Nephron (organoid): ENCODE results near the gene ALKBH7.
A peak's percentile ranks its signal among the peaks of the same experiment; 100 is the strongest.
"Not testable (repeated sequence)": the region's sequence is repeated elsewhere in the genome, so short reads cannot be mapped to it uniquely, and the experiment has no call there.

Experiments
- H3K27ac Mint-ChIP-seq, 3 experiments: 2 replicates each; pipeline ENCODE4 v1.8.0; 2020; ENCODE audit warnings: mixed read lengths in 3 of 3, mild to moderate bottlenecking in 2 of 3, moderate library complexity in 1 of 3
- H3K27me3 Mint-ChIP-seq: 2 replicates; pipeline ENCODE4 v1.8.0; 2021; ENCODE audit warnings: low read depth, mild to moderate bottlenecking, moderate library complexity, mixed read lengths
- H3K36me3 Mint-ChIP-seq: 2 replicates; pipeline ENCODE4 v1.8.0; 2020; ENCODE audit warnings: low read depth, mixed read lengths
- H3K4me1 Mint-ChIP-seq: 2 replicates; pipeline ENCODE4 v1.8.0; 2020; ENCODE audit warnings: mixed read lengths
- H3K4me3 Mint-ChIP-seq, 3 experiments: 2 replicates each; pipeline ENCODE4 v1.8.0; 2020; ENCODE audit warnings: mild to moderate bottlenecking in 3 of 3, mixed read lengths in 3 of 3, moderate library complexity in 2 of 3
- H3K9me3 Mint-ChIP-seq: 2 replicates; pipeline ENCODE4 v1.8.0; 2020; ENCODE audit warnings: mixed read lengths
- CTCF ChIP-seq, 3 experiments: fragments of 200-600 bp; sonication (generic); IDR thresholded peaks; one replicate each; pipeline ENCODE4 v1.5.0; 2021; ENCODE audit warnings: antibody characterized with exemption in 3 of 3; ENCODE audit not compliant: unreplicated experiment in 3 of 3

ALKBH7 gene

GRCh38 chr19:6392221-6393073, 19.9 kb downstream of the ALKBH7 start:
- Mint-ChIP-seq H3K4me1 (peaks cover 25% of the 10 kb centered on the region), H3K27me3 (no peaks in the 10 kb centered on the region), H3K9me3 (no peaks in the 10 kb centered on the region), H3K4me3 (peak overlapping the region; percentile 94 to 97 (median 95)), H3K36me3 (peaks cover 18% of the 10 kb centered on the region), H3K27ac (peak overlapping the region; percentile 99)
- TF ChIP-seq CTCF (IDR thresholded peaks at IDR 0.05; ENCODE audit: unreplicated experiment in 3 of 3): no peak

- H3K27me3 Mint-ChIP-seq: no peaks in the 10 kb centered on the region
- H3K4me3 Mint-ChIP-seq: peak within 1 kb of the TSS; percentile 94 to 97 (median 95)
- peaks cover 25% of the 10 kb centered on the region for H3K4me1 Mint-ChIP-seq
- no peaks in the 10 kb centered on the region for H3K9me3 Mint-ChIP-seq
- H3K27ac Mint-ChIP-seq: peak within 1 kb of the TSS; percentile 99
- peak in 2 of 3 experiments; percentile 20 to 21 for TF ChIP-seq CTCF (IDR thresholded peaks at IDR 0.05; ENCODE audit: unreplicated experiment in 3 of 3)
- peaks cover 15% of the 10 kb centered on the region for H3K36me3 Mint-ChIP-seq
Measured at GRCh38 chr19:6393074-6393982, 20.7 kb downstream of the ALKBH7 start, which contains the start of gene GTF2F1. Gene GTF2F1, minus strand, starts transcription at chr19:6393164. Its CDS starts 169 bp downstream, at chr19:6392995.

- Mint-ChIP-seq H3K4me3 (peak overlapping the region; percentile 94 to 97 (median 95)), H3K9me3 (no peaks in the 10 kb centered on the region), H3K4me1 (peaks cover 25% of the 10 kb centered on the region), H3K27ac (peak overlapping the region; percentile 99), H3K36me3 (peaks cover 12% of the 10 kb centered on the region), H3K27me3 (no peaks in the 10 kb centered on the region)
- TF ChIP-seq CTCF (IDR thresholded peaks at IDR 0.05; ENCODE audit: unreplicated experiment in 3 of 3): no peak
Measured at GRCh38 chr19:6393983-6394412, 21.4 kb downstream of the ALKBH7 start.

- Mint-ChIP-seq H3K9me3 (no peaks in the 10 kb centered on the region), H3K4me1 (peaks cover 25% of the 10 kb centered on the region), H3K4me3 (peak overlapping the region; percentile 67 to 76 (median 76)), H3K27ac (peak overlapping the region; percentile 99), H3K27me3 (no peaks in the 10 kb centered on the region), H3K36me3 (peaks cover 8% of the 10 kb centered on the region)
- TF ChIP-seq CTCF (IDR thresholded peaks at IDR 0.05; ENCODE audit: unreplicated experiment in 3 of 3): no peak
Measured at GRCh38 chr19:6394831-6395230, 22.2 kb downstream of the ALKBH7 start.

GRCh38 chr19:6396305-6396704, 23.7 kb downstream of the ALKBH7 start:
- no peaks in the 10 kb centered on the region for H3K27me3 Mint-ChIP-seq

GRCh38 chr19:6400062-6400944, 27.7 kb downstream of the ALKBH7 start:
- not testable (repeated sequence) for H3K36me3 Mint-ChIP-seq, H3K9me3 Mint-ChIP-seq, H3K27me3 Mint-ChIP-seq, H3K4me3 Mint-ChIP-seq
- H3K27ac Mint-ChIP-seq: peak overlapping the region in 1 of 3 experiments; percentile 23
- H3K4me1 Mint-ChIP-seq: peaks cover 13% of the 10 kb centered on the region

More at GRCh38 chr19:6396305-6396704, 23.7 kb downstream of the ALKBH7 start:
- Mint-ChIP-seq H3K9me3 (no peaks in the 10 kb centered on the region), H3K4me1 (peaks cover 21% of the 10 kb centered on the region), H3K36me3 (no peaks in the 10 kb centered on the region), H3K27ac (no peak overlapping the region), H3K4me3 (no peak overlapping the region)
- no peak for TF ChIP-seq CTCF (IDR thresholded peaks at IDR 0.05; ENCODE audit: unreplicated experiment in 3 of 3)
